Fibroblast of the aortic adventitia (primary cell): ENCODE measurements around the gene SNCB. TPM values are rescaled to one million over a fixed set of nuclear protein-coding genes. Genes with fewer than 3 reads are reported as not detected.

Source experiments
- DNase-seq: peaks from one replicate; pipeline ENCODE4 v3.0.0-alpha.2; 2010; ENCODE audit warnings: low read depth
- H3K4me3 ChIP-seq: 2 replicates; pipeline ENCODE4 v1.5.1; 2011; ENCODE audit warnings: low read depth, mild to moderate bottlenecking, control low read depth, low read length, moderate library complexity
- CTCF ChIP-seq: IDR thresholded peaks from 2 replicates; pipeline ENCODE4 v1.5.1; 2011; ENCODE audit warnings: mild to moderate bottlenecking, low read length, control low read depth, inconsistent platforms; ENCODE audit not compliant: insufficient read depth
- total RNA-seq: library from RNA; depleted of rRNA; stranded (reverse); fragments of >200 nt; gene quantifications from 2 replicates; pipeline ENCODE4 v1.2.3, GENCODE V29; 2012; ENCODE audit warnings: low replicate concordance

SNCB gene
- total RNA-seq, 1 donor = not detected

GRCh38 chr5:176650354-176650884, 20.1 kb upstream of the SNCB start:
- H3K4me3 ChIP-seq = no peak overlapping the region
- DNase-seq = peak; percentile 10
- TF ChIP-seq CTCF = no peak

DNA sequence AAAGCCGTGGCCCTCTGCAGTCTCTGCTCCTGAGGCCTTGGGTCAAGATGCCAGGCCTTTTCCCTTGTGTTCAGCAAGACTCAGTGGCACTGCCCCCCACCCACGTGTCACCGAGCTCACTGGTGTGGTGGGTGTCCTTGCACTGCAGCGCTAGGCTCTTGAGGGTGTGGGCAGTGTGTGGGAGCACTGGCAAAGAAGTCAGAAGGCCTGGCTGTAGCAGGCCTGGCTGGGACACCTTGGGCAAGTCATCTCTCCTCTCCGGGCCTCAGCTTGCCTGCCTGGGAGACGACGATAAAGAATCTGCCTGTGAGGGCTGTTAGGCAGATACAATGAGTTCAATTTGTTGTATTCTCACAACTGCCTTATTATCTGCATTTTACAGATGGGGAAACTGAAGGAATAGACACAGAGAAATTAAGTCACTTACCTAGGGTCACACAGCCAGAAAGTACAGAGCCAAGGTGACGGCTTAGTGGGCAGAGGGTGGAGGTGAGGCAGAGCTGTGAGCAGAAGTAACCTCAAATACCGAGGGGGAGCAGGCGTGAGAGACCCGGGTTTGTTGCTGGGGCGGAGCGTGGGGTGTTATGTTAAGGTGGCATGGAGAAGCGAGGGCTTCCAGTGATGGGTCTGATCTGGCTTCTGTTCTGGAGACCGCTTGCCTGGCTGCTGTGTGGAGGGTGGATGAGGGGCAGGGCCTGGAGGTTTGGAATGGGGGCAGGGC, 18.3 kb upstream of the SNCB start:
- no peak for DNase-seq
- peak overlapping the region; percentile 88 for H3K4me3 ChIP-seq
- TF ChIP-seq CTCF = no peak

DNA sequence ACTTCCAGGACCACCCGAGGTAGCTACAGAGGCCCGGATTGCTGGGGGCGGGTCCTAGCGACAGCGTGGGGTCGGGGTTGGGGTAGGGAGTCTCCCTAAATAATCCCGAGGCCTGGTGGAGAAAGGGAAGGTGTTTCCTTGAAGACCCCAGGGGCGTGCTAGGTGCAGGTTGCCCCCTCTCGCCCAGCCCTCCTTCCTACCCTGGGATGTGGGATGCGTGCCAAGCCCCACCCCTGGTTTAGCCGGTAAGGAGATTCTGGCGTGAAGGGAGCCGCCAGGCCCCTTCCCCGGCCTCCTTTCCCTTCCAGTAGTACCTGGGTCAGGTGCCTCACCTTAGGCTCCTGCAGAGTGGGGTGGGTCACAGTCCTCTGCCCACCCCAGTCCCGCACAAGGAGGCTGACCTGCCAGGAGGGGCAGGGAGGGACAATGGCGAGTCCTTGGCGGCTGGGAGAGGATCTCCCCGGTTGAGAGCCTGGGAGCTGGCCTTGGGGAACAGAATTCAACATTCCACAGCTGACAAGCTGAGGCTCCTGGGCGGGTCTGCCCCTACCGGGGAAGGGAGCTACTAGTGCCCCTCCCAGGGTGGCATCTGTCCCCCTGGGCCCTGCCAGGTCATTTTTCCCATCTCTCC, 17.6 kb upstream of the SNCB start:
- no peak for TF ChIP-seq CTCF
- peak overlapping the region; percentile 88 for H3K4me3 ChIP-seq
- DNase-seq = peak; percentile 16

DNA sequence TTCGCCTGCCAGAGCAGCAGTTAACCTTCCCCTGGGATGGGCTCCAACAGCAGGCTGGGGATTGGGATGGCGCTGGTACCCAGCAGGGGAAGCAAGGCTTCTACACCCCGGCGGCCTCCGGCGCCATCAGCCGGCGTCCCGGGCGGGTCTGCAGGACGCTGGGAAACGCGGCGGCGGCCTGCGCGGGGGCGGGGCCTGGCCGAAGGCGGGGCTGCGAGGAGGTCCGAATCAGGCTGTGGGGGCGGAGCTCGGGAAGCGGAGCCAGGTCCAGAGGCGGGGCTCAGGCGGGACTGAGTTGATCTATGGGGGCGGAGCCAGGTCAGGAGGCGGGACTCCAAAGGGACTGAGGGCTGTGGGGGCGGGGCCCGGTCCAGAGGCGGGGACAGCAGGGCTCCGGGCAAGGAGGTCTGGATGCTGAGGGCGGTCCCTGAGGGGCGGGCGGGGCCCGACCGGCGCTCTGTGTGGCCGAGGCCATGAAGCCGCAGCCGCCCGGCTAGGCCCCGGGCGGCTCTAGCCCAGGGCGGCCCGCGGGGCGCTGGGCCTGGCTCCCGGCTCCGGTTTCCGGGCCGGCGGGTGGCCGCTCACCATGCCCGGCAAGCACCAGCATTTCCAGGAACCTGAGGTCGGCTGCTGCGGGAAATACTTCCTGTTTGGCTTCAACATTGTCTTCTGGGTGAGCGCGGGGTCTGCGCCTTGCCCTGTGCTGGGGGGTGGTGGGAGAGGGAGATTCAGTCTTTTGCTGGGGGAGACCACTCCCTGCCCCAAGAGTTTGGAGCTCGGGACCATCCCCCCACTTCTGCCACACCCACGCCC, 16.9 kb upstream of the SNCB start, which contains the start of gene TSPAN17:
Gene TSPAN17, plus strand, starts transcription at position 455 of the 813 bp plus-strand sequence. Its CDS starts 132 bp downstream, at position 587.
- peak; percentile 98 for DNase-seq
- peak; percentile 19 for TF ChIP-seq CTCF

GRCh38 chr5:176646707-176647029, 16.3 kb upstream of the SNCB start:
- peak overlapping the region; percentile 62 for H3K4me3 ChIP-seq
- TF ChIP-seq CTCF = no peak
- DNase-seq = no peak

More for the DNA sequence above, 16.9 kb upstream of the SNCB start, which contains the start of gene TSPAN17:
- peak within 1 kb of the TSS; percentile 88 for H3K4me3 ChIP-seq

GRCh38 chr5:176646049-176646706, 15.8 kb upstream of the SNCB start:
- H3K4me3 ChIP-seq = no peak overlapping the region
- TF ChIP-seq CTCF = no peak

More at GRCh38 chr5:176646049-176646706, 15.8 kb upstream of the SNCB start:
- no peak for DNase-seq
